Activated naive CD8-positive, alpha-beta T cell treated with anti-CD3 and anti-CD28 coated beads, Interleukin-2, amount 50 U/mL, for 24 hours (primary cell): Measurements from ENCODE around the gene CAPN5.

Source experiments
- ATAC-seq: fragments of 150-1000 bp; cut with Tn5 transposase; one replicate; pipeline ENCODE4 v1.10.0; 2021
- DNase-seq: peaks from one replicate; pipeline ENCODE4 v3.0.0; 2021
- H3K27ac Mint-ChIP-seq: one replicate; pipeline ENCODE4 v1.8.0; 2021; ENCODE audit warnings: mild to moderate bottlenecking, mixed read lengths
- H3K27me3 Mint-ChIP-seq: one replicate; pipeline ENCODE4 v1.8.0; 2021; ENCODE audit warnings: mixed read lengths
- H3K36me3 Mint-ChIP-seq: one replicate; pipeline ENCODE4 v1.8.0; 2021; ENCODE audit warnings: low read depth, mixed read lengths
- H3K4me1 Mint-ChIP-seq: one replicate; pipeline ENCODE4 v1.8.0; 2021; ENCODE audit warnings: mixed read lengths
- H3K4me3 Mint-ChIP-seq: one replicate; pipeline ENCODE4 v1.8.0; 2021; ENCODE audit warnings: mild to moderate bottlenecking, moderate library complexity, mixed read lengths
- H3K9me3 Mint-ChIP-seq: one replicate; pipeline ENCODE4 v1.8.0; 2021; ENCODE audit warnings: mixed read lengths

The CAPN5 gene

GRCh38 chr11:77163271-77163670 lies 96.5 kb downstream of the CAPN5 start:
- Mint-ChIP-seq H3K4me3 (no peak overlapping the region), H3K27ac (no peak overlapping the region), H3K36me3 (no peaks in the 10 kb centered on the region), H3K27me3 (no peaks in the 10 kb centered on the region), H3K9me3 (no peaks in the 10 kb centered on the region), H3K4me1 (no peaks in the 10 kb centered on the region)
- DNase-seq (no peak), ATAC-seq (no peak)

DNA sequence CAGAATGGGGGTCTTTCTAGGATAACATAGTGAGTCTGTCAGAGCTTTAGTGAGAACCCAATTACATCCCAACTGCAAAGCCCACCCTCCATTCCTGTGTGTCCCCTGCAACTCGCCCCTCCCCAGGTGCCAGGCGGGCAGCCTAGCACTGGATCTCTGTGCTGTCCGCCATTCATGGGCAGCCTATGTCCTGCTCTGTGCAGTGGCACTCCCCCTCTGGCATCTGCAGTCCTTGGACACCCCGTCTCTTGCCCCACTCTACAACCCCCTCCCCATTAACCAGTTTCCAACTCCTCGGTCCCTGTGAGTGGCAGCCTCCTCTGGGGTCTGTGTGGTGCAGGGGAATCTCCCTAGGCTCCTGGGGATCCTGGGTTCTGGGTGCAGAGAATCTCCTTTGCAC lies 98.3 kb downstream of the CAPN5 start:
- no peaks in the 10 kb centered on the region for H3K4me1 Mint-ChIP-seq
- no peak overlapping the region for H3K4me3 Mint-ChIP-seq
- H3K27ac Mint-ChIP-seq: no peak overlapping the region
- H3K36me3 Mint-ChIP-seq: no peaks in the 10 kb centered on the region
- ATAC-seq (no peak), DNase-seq (no peak)
- no peaks in the 10 kb centered on the region for H3K27me3 Mint-ChIP-seq
- no peaks in the 10 kb centered on the region for H3K9me3 Mint-ChIP-seq

- Mint-ChIP-seq H3K27ac (no peak overlapping the region), H3K27me3 (no peaks in the 10 kb centered on the region), H3K4me3 (no peak overlapping the region), H3K36me3 (no peaks in the 10 kb centered on the region), H3K9me3 (no peaks in the 10 kb centered on the region), H3K4me1 (no peaks in the 10 kb centered on the region)
- DNase-seq: no peak
- no peak for ATAC-seq
These were observed 99.2 kb downstream of the CAPN5 start for GRCh38 chr11:77166021-77166420.

GRCh38 chr11:77167111-77167626 lies 100.4 kb downstream of the CAPN5 start:
- Mint-ChIP-seq H3K27ac (no peak overlapping the region), H3K36me3 (no peaks in the 10 kb centered on the region), H3K9me3 (no peaks in the 10 kb centered on the region), H3K4me1 (no peaks in the 10 kb centered on the region), H3K27me3 (no peaks in the 10 kb centered on the region), H3K4me3 (no peak overlapping the region)
- no peak for DNase-seq
- no peak for ATAC-seq

- Mint-ChIP-seq H3K36me3 (no peaks in the 10 kb centered on the region), H3K27me3 (no peaks in the 10 kb centered on the region), H3K27ac (no peak overlapping the region), H3K4me3 (no peak overlapping the region), H3K4me1 (no peaks in the 10 kb centered on the region), H3K9me3 (no peaks in the 10 kb centered on the region)
- no peak for ATAC-seq
- DNase-seq: no peak
These were observed 101.0 kb downstream of the CAPN5 start for GRCh38 chr11:77167791-77168190.

GRCh38 chr11:77170107-77170506 lies 103.3 kb downstream of the CAPN5 start:
- Mint-ChIP-seq H3K27ac (no peak overlapping the region), H3K4me1 (no peaks in the 10 kb centered on the region), H3K9me3 (no peaks in the 10 kb centered on the region), H3K4me3 (no peak overlapping the region), H3K27me3 (no peaks in the 10 kb centered on the region), H3K36me3 (no peaks in the 10 kb centered on the region)
- ATAC-seq (no peak), DNase-seq (no peak)

DNA sequence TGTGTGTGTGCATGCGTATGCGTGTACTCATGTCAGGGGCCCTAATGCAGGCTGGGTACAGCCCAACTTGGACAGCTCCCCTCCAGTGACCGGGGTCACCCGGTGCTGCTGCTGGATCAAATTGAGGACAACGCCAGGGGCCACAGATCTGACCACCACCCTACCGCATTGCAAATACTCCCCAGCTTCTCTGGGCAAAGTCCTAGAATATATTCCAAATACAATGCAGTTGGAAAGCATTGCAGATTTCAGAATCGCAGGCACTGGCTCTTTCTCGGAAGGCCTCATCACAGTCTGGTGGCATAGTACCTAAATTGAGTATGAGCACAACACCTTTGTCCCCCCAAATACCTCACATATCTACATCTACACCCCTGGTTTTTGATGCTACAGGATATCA lies 104.5 kb downstream of the CAPN5 start:
- ATAC-seq: no peak
- Mint-ChIP-seq H3K4me1 (no peaks in the 10 kb centered on the region), H3K36me3 (no peaks in the 10 kb centered on the region), H3K27me3 (no peaks in the 10 kb centered on the region), H3K27ac (no peak overlapping the region), H3K9me3 (no peaks in the 10 kb centered on the region), H3K4me3 (no peak overlapping the region)
- DNase-seq: no peak

GRCh38 chr11:77171885-77172665 lies 105.3 kb downstream of the CAPN5 start:
- no peaks in the 10 kb centered on the region for H3K4me1 Mint-ChIP-seq
- H3K27ac Mint-ChIP-seq: no peak overlapping the region
- no peaks in the 10 kb centered on the region for H3K27me3 Mint-ChIP-seq
- no peak for ATAC-seq
- H3K36me3 Mint-ChIP-seq: no peaks in the 10 kb centered on the region
- no peaks in the 10 kb centered on the region for H3K9me3 Mint-ChIP-seq
- DNase-seq: no peak
- no peak overlapping the region for H3K4me3 Mint-ChIP-seq

DNA sequence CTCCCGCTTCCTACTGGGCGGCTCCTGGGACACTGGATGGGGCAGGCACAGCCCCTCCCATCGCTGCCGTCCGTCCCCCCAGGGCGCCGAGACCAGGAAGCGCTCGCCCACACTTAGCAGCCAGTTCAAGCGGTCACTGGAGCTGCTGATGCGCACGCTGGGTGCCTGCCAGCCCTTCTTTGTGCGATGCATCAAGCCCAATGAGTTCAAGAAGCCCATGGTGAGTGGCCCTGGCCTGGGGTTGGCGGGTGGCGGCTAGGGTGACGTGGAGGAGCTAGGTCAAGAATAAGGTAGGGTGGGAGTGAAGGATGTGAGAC lies 105.9 kb downstream of the CAPN5 start:
- Mint-ChIP-seq H3K4me3 (no peak overlapping the region), H3K9me3 (no peaks in the 10 kb centered on the region), H3K36me3 (no peaks in the 10 kb centered on the region), H3K27me3 (no peaks in the 10 kb centered on the region), H3K27ac (no peak overlapping the region), H3K4me1 (no peaks in the 10 kb centered on the region)
- ATAC-seq: no peak
- DNase-seq: no peak

DNA sequence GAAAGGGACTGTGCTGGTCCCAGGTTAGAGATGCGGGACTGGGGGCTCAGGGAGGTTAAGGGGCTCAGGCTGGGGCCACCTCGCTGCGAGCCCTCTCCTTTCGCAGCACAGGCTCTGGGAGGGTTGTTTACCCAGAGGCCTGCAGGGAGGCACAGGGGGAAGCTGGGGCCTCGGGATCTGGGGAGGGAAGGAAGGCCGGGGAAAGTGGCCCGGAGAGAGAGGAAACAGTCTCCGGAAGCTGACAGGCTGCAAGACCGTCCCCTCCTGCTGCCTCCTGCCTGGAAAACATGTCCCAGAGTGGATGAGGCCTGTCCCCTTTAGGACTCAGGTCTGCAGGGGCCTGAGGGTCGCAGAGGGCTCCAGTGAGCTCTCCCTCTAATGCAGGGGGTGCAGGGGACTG lies 106.7 kb downstream of the CAPN5 start:
- H3K4me1 Mint-ChIP-seq: no peaks in the 10 kb centered on the region
- ATAC-seq (no peak), DNase-seq (no peak)
- H3K27ac Mint-ChIP-seq: no peak overlapping the region
- no peak overlapping the region for H3K4me3 Mint-ChIP-seq
- H3K27me3 Mint-ChIP-seq: no peaks in the 10 kb centered on the region
- no peaks in the 10 kb centered on the region for H3K9me3 Mint-ChIP-seq
- H3K36me3 Mint-ChIP-seq: no peaks in the 10 kb centered on the region

DNA sequence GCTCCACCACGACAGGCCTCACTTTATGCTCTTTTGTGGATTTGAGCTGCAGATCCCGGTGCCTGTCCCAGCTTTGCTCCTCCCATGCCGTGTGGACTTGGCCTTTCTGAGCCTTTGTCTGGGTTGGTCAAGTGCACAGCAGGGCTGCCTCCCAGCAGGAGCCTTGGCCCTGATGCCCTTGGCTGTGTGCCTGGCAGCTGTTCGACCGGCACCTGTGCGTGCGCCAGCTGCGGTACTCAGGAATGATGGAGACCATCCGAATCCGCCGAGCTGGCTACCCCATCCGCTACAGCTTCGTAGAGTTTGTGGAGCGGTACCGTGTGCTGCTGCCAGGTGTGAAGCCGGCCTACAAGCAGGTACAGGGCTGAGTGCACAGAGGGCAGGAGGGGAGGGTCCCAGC lies 107.8 kb downstream of the CAPN5 start:
- no peak for DNase-seq
- Mint-ChIP-seq H3K4me3 (no peak overlapping the region), H3K9me3 (no peaks in the 10 kb centered on the region), H3K27ac (no peak overlapping the region), H3K36me3 (no peaks in the 10 kb centered on the region), H3K27me3 (no peaks in the 10 kb centered on the region), H3K4me1 (no peaks in the 10 kb centered on the region)
- ATAC-seq: no peak

DNA sequence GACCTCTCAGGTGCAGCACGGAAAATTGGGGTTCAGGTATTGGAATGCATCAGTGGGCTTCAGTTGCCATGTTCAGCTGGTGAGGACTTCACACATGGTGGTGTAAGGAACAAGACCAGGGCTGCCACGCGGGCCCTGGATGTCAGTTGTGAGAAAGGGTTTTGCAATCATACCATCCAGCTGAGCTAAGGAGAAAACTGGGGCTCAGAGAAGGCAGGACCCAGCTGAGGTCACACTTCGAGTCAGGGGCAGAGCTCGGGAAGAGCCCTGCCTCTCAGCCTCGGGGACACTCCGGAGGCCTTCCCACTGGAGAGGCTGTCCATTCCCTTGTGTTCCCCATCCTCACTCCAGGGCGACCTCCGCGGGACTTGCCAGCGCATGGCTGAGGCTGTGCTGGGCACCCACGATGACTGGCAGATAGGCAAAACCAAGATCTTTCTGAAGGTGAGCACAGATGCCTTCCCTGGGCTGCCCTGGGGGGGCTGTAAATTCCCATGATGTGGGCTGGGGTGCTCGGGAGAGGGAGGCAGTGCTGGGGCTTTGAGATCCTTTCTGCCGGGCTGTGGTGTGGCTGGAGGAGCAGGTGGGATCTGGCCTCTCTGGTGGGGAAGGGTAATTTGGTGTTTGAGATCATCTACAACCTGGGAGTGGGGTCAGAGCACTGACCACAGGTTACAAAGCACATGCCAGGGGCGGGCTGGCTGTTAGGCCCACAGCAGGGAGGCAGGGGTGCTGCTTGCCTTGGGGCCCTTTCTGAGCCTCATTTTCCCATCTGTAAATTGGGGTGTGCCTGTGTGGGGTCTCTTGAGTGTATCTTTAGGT lies 108.5 kb downstream of the CAPN5 start:
- no peaks in the 10 kb centered on the region for H3K4me1 Mint-ChIP-seq
- no peaks in the 10 kb centered on the region for H3K27me3 Mint-ChIP-seq
- H3K36me3 Mint-ChIP-seq: no peaks in the 10 kb centered on the region
- no peak overlapping the region for H3K4me3 Mint-ChIP-seq
- H3K9me3 Mint-ChIP-seq: no peaks in the 10 kb centered on the region
- no peak for DNase-seq
- no peak for ATAC-seq
- H3K27ac Mint-ChIP-seq: no peak overlapping the region
